NCI-H345 treated with DMSO at 0.1 percent for 48 hours (cell line): ENCODE data around the gene C5orf24.

Source experiments
- DNase-seq: peaks from one replicate; lab custom pipeline; 2025; ENCODE audit not compliant: unreplicated experiment; lab: John Stamatoyannopoulos, UW

C5orf24 gene

DNA sequence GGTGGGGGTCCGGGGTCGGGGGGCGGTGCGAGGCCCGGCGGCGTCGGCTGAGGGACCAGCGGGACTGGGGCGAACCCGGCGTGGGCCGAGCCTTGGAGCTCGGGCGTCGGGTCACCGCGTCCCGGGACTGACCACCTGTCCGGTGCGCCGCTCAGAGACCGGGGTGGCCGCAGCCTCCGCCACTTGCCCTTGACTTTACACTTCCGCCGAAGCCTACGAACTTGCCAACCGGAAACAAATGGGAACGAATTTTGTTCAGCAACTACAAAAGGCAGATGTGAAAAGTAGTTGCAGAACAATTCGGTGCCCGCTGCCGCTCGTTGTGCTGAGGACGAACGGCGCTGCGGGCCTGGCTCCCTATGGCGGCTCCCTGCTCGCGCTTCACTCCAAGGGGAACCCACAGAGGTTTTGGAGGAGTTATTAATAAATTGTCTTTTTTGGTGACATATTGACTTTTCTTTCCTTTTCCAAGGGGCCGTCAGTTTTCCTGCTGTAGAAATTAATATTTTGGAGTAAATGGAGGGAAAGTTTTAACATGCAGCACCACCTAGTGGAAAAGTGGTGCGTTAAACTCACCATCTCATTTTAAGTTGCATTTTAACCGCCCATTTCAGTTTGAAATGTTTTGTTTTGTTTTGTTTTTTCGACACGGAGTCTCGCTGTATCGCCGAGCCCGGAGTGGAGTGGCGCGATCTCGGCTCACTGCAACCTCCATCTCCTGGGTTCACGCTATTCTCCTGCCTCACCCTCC, 59.7 kb downstream of the C5orf24 start:
- peak; percentile 86 for DNase-seq

- no peak for DNase-seq
Measured at GRCh38 chr5:134906811-134907210, 61.0 kb downstream of the C5orf24 start.
